ENCODE measurements around the gene TMEM95. TPM values are rescaled to one million over a fixed set of nuclear protein-coding genes. Genes with fewer than 3 reads are reported as not detected.
A peak's percentile ranks its signal among the peaks of the same experiment; 100 is the strongest.

Gene TMEM95
- total and polyA plus RNA-seq, 2 donors = not detected

DNA sequence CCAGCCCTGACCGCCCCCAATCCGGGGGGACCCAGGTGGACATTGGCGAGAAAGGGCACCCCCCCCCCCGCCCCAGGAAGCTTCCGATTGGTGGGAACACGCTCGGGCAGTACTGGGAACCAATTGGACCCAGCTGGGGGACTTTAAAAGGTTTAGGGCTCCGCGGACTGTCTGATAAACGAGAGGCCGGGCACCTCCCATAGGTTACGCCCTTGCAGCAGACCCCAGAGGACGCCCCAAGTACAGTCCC is 48.7 kb downstream of the TMEM95 start:
- peak overlapping the region; percentile 56 for H3K4me3 ChIP-seq (ENCODE audit: low read depth, low read length)
- H3K36me3 ChIP-seq (ENCODE audit: insufficient read depth) = no peaks in the 10 kb centered on the region
- peak overlapping the region; percentile 73 for H3K27ac ChIP-seq (ENCODE audit: low read depth)
- 0% methylated on average over 13 of the region's 13 CpGs for WGBS
- no peaks in the 10 kb centered on the region for H3K4me1 ChIP-seq (ENCODE audit: insufficient read depth)
- DNase-seq (ENCODE audit: extremely low spot score) = no peak

- Histone ChIP-seq H3K27ac (ENCODE audit: low read depth) (peak within 1 kb of the TSS; percentile 73), H3K4me3 (ENCODE audit: low read depth, low read length) (peak within 1 kb of the TSS; percentile 56), H3K36me3 (ENCODE audit: insufficient read depth) (no peaks in the 10 kb centered on the region), H3K4me1 (ENCODE audit: insufficient read depth) (no peaks in the 10 kb centered on the region)
- peak; percentile 99 for DNase-seq (ENCODE audit: extremely low spot score)
- WGBS = under 1% methylated on average over 49 of the region's 49 CpGs
Observed at GRCh38 chr17:7403977-7404736, 49.2 kb downstream of the TMEM95 start, which contains the start of gene TMEM256. TSS of gene TMEM256 (minus strand) at chr17:7404097. CDS start at chr17:7404084, 13 bp downstream.

- no peaks in the 10 kb centered on the region for H3K4me1 ChIP-seq (ENCODE audit: insufficient read depth)
- H3K4me3 ChIP-seq (ENCODE audit: low read depth, low read length) = peak overlapping the region; percentile 47
- WGBS = under 1% methylated on average over 65 of the region's 65 CpGs
- H3K27ac ChIP-seq (ENCODE audit: low read depth) = peak overlapping the region; percentile 14
- DNase-seq (ENCODE audit: extremely low spot score) = no peak
- H3K36me3 ChIP-seq (ENCODE audit: insufficient read depth) = no peaks in the 10 kb centered on the region
Observed at GRCh38 chr17:7404737-7405349, 49.9 kb downstream of the TMEM95 start.

DNA sequence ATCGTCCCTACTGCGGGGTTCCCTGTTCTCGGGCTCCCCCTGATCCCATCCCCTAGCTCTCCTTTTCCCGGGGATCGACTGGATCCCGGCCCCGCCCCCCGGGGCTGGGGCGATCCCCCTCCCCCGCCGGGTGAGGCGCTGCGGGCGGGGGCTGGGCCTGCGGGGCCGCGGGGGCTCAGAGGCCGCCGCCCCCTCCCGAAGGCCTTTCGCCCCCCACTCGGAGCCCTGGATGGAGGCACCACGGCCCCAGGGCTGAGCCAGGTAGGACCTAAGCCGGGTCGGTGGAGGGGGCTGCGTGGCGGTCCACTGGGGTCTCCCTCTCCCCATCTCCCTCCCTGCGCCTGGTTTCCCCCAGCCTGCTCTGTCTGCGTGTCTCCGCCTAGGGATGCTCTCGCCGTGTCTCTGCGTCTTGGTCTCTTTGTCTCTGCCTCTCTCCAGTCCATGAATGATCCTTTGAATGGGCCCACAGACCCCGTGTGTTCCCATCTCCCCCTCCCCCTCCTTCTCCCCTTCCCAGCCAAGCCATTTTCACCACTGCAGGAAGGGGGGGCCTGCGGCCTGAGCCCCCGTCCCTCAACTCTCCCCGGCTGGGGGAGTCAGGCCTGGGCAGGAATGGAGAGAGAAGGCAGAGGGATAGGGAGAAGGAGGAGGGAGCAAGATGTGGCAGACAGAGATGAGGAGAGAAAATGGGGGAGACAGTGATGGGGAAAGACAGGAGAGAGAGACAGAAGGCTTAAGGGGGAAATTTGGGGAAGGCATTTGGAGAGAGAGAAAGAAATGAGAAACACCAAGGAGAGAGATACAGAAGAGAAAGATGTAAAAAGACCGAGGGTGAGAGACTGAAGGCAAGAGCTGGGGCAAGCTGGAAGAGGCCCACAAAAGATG is 50.6 kb downstream of the TMEM95 start:
- Histone ChIP-seq H3K4me1 (ENCODE audit: insufficient read depth) (no peaks in the 10 kb centered on the region), H3K27ac (ENCODE audit: low read depth) (peak overlapping the region; percentile 3), H3K4me3 (ENCODE audit: low read depth, low read length) (peak overlapping the region; percentile 47), H3K36me3 (ENCODE audit: insufficient read depth) (no peaks in the 10 kb centered on the region)
- no peak for DNase-seq (ENCODE audit: extremely low spot score)
- 6% methylated on average over 38 of the region's 38 CpGs for WGBS

DNA sequence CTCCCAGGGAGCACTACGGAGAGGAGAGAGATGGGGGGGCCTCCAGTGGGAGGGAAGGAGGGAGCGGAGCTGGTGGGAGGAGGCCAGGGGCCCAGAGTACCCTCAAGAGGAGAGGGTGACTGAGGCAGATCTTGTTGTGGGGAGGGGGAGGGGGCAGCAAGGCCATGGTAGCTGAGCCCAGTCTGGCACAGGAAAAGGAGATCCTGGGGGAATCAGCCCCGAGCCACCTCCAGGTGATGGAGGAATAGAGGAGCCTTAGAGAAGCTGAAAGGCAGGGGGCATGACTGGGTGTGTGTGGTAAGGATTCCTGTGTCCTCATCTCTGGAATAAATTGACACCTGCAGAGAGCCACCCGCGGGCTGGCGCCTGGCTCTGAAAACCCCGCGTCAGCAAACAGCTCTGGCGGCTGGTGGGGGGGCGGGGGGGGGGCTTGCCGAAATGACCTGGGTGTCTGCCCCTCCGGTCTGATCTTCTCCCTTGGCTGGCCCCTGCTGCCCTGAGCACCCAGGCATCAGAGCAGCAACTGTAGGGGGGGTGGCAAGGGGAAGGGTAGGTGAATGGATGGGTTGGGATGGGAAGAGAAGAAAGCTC is 51.4 kb downstream of the TMEM95 start:
- Histone ChIP-seq H3K27ac (ENCODE audit: low read depth) (no peak overlapping the region), H3K4me1 (ENCODE audit: insufficient read depth) (no peaks in the 10 kb centered on the region), H3K4me3 (ENCODE audit: low read depth, low read length) (no peak overlapping the region), H3K36me3 (ENCODE audit: insufficient read depth) (no peaks in the 10 kb centered on the region)
- no peak for DNase-seq (ENCODE audit: extremely low spot score)
- 49% methylated on average over 12 of the region's 12 CpGs for WGBS

Small RNA genes lying within 50 kb of the gene (small RNA-seq; reads per million reads assigned to genes)
- not detected for gene AC026954.2

Other genes with a start within 250 kb of the TMEM95 start
Only the 30 nearest of the 36 such genes appear.
- gene ASGR1, start 175.8 kb upstream of the TMEM95 start, total RNA-seq = 1.7 TPM
- 1.6 TPM for gene ASGR1, start 175.8 kb upstream of the TMEM95 start, polyA plus RNA-seq
- gene DLG4, start 135.3 kb upstream of the TMEM95 start, total RNA-seq = 19.4 TPM
- 17.1 TPM for gene DLG4, start 135.3 kb upstream of the TMEM95 start, polyA plus RNA-seq
- gene ACADVL, start 135.2 kb upstream of the TMEM95 start, total RNA-seq = 130 TPM
- 314 TPM for gene ACADVL, start 135.2 kb upstream of the TMEM95 start, polyA plus RNA-seq
- 45.5 TPM for gene DVL2, start 120.6 kb upstream of the TMEM95 start, total RNA-seq
- 41.5 TPM for gene DVL2, start 120.6 kb upstream of the TMEM95 start, polyA plus RNA-seq
- gene PHF23, start 115.7 kb upstream of the TMEM95 start, total RNA-seq = 18.8 TPM
- gene PHF23, start 115.7 kb upstream of the TMEM95 start, polyA plus RNA-seq = 39.0 TPM
- gene GABARAP, start 112.7 kb upstream of the TMEM95 start, total RNA-seq = 246 TPM
- 681 TPM for gene GABARAP, start 112.7 kb upstream of the TMEM95 start, polyA plus RNA-seq
- 40.0 TPM for gene CTDNEP1, start 103.4 kb upstream of the TMEM95 start, total RNA-seq
- 89.2 TPM for gene CTDNEP1, start 103.4 kb upstream of the TMEM95 start, polyA plus RNA-seq
- 17.7 TPM for gene ELP5, start 102.9 kb upstream of the TMEM95 start, total RNA-seq
- gene ELP5, start 102.9 kb upstream of the TMEM95 start, polyA plus RNA-seq = 39.2 TPM
- 24.2 TPM for gene CLDN7, start 92.7 kb upstream of the TMEM95 start, total RNA-seq
- gene CLDN7, start 92.7 kb upstream of the TMEM95 start, polyA plus RNA-seq = 34.4 TPM
- gene SLC2A4, start 73.4 kb upstream of the TMEM95 start, total RNA-seq = 11.6 TPM
- gene SLC2A4, start 73.4 kb upstream of the TMEM95 start, polyA plus RNA-seq = 66.1 TPM
- 0.37 TPM for gene YBX2, start 60.5 kb upstream of the TMEM95 start, total RNA-seq
- 1.8 TPM for gene YBX2, start 60.5 kb upstream of the TMEM95 start, polyA plus RNA-seq
- 123 TPM for gene EIF5A, start 47.5 kb upstream of the TMEM95 start, total RNA-seq
- 348 TPM for gene EIF5A, start 47.5 kb upstream of the TMEM95 start, polyA plus RNA-seq
- 25.0 TPM for gene GPS2, start 39.8 kb upstream of the TMEM95 start, total RNA-seq
- 70.2 TPM for gene GPS2, start 39.8 kb upstream of the TMEM95 start, polyA plus RNA-seq
- 20.9 TPM for gene NEURL4, start 25.8 kb upstream of the TMEM95 start, total RNA-seq
- gene NEURL4, start 25.8 kb upstream of the TMEM95 start, polyA plus RNA-seq = 26.0 TPM
- gene ACAP1, start 18.6 kb upstream of the TMEM95 start, total RNA-seq = 1.5 TPM
- gene ACAP1, start 18.6 kb upstream of the TMEM95 start, polyA plus RNA-seq = 4.3 TPM
- gene KCTD11, start 3.0 kb upstream of the TMEM95 start, total RNA-seq = 3.9 TPM
- gene KCTD11, start 3.0 kb upstream of the TMEM95 start, polyA plus RNA-seq = 19.3 TPM
- 1.2 TPM for gene TNK1, start 25.9 kb downstream of the TMEM95 start, total RNA-seq
- gene TNK1, start 25.9 kb downstream of the TMEM95 start, polyA plus RNA-seq = 4.8 TPM
- gene PLSCR3, start 39.4 kb downstream of the TMEM95 start, total RNA-seq = 14.4 TPM
- gene PLSCR3, start 39.4 kb downstream of the TMEM95 start, polyA plus RNA-seq = 56.3 TPM
- 76.2 TPM for gene TMEM256, start 48.9 kb downstream of the TMEM95 start, total RNA-seq
- gene TMEM256, start 48.9 kb downstream of the TMEM95 start, polyA plus RNA-seq = 113 TPM
- 8.5 TPM for gene NLGN2, start 52.7 kb downstream of the TMEM95 start, total RNA-seq
- 40.9 TPM for gene NLGN2, start 52.7 kb downstream of the TMEM95 start, polyA plus RNA-seq
- gene SPEM1, start 65.2 kb downstream of the TMEM95 start, total RNA-seq = not detected
- not detected for gene SPEM1, start 65.2 kb downstream of the TMEM95 start, polyA plus RNA-seq
- gene SPEM2, start 70.5 kb downstream of the TMEM95 start, total RNA-seq = not detected
- gene SPEM2, start 70.5 kb downstream of the TMEM95 start, polyA plus RNA-seq = not detected
- gene SPEM3, start 73.7 kb downstream of the TMEM95 start, total RNA-seq = not detected
- gene SPEM3, start 73.7 kb downstream of the TMEM95 start, polyA plus RNA-seq = not detected
- gene TMEM102, start 80.3 kb downstream of the TMEM95 start, total RNA-seq = 3.1 TPM
- gene TMEM102, start 80.3 kb downstream of the TMEM95 start, polyA plus RNA-seq = 4.0 TPM
- 2.1 TPM for gene FGF11, start 84.4 kb downstream of the TMEM95 start, total RNA-seq
- 0.95 TPM for gene FGF11, start 84.4 kb downstream of the TMEM95 start, polyA plus RNA-seq
- gene CHRNB1, start 89.9 kb downstream of the TMEM95 start, total RNA-seq = 10.7 TPM
- 15.4 TPM for gene CHRNB1, start 89.9 kb downstream of the TMEM95 start, polyA plus RNA-seq
- gene ZBTB4, start 124.5 kb downstream of the TMEM95 start, total RNA-seq = 21.1 TPM
- gene ZBTB4, start 124.5 kb downstream of the TMEM95 start, polyA plus RNA-seq = 76.2 TPM
- gene SLC35G6, start 126.3 kb downstream of the TMEM95 start, total RNA-seq = not detected
- gene SLC35G6, start 126.3 kb downstream of the TMEM95 start, polyA plus RNA-seq = not detected
- 52.3 TPM for gene POLR2A, start 129.2 kb downstream of the TMEM95 start, total RNA-seq
- 32.2 TPM for gene POLR2A, start 129.2 kb downstream of the TMEM95 start, polyA plus RNA-seq
- gene TNFSF12, start 193.9 kb downstream of the TMEM95 start, total RNA-seq = 8.5 TPM
- gene TNFSF12, start 193.9 kb downstream of the TMEM95 start, polyA plus RNA-seq = 87.2 TPM